GM21619 (cell line): ENCODE measurements around the gene UNC119.
A peak's percentile ranks its signal among the peaks of the same experiment; 100 is the strongest.
"Not testable (repeated sequence)": the region's sequence is repeated elsewhere in the genome, so short reads cannot be mapped to it uniquely, and the experiment has no call there.

Experiments
- ATAC-seq: cut with Tn5 transposase; IDR thresholded peaks from one replicate; pipeline ENCODE4 v1.9.1; 2021; ENCODE audit not compliant: unreplicated experiment

UNC119 gene

GRCh38 chr17:28552176-28552999 is at the start of gene UNC119:
Gene UNC119 (minus strand): TSS chr17:28552624. CDS start chr17:28552557, 67 bp downstream.
- peak; percentile 38 for ATAC-seq

- peak; percentile 34 for ATAC-seq
Measured at GRCh38 chr17:28599311-28600184, 47.1 kb upstream of the UNC119 start.

- ATAC-seq = peak; percentile 78
Measured at GRCh38 chr17:28598799-28599310, 46.4 kb upstream of the UNC119 start, which contains the start of gene SPAG5. Gene SPAG5 (minus strand): TSS chr17:28599025. CDS start chr17:28598946, 79 bp downstream.

- no peak for ATAC-seq
Measured at GRCh38 chr17:28598389-28598788, 46.0 kb upstream of the UNC119 start.

GRCh38 chr17:28597606-28598383 is 45.4 kb upstream of the UNC119 start:
- ATAC-seq = no peak

- no peak for ATAC-seq
Measured at GRCh38 chr17:28592260-28592659, 39.8 kb upstream of the UNC119 start.

GRCh38 chr17:28585851-28586250 is 33.4 kb upstream of the UNC119 start:
- no peak for ATAC-seq

GRCh38 chr17:28584434-28584833 is 32.0 kb upstream of the UNC119 start:
- ATAC-seq = no peak

- ATAC-seq = no peak
Measured at GRCh38 chr17:28582513-28582912, 30.1 kb upstream of the UNC119 start.

GRCh38 chr17:28580959-28581358 is 28.5 kb upstream of the UNC119 start:
- no peak for ATAC-seq

GRCh38 chr17:28579526-28579925 is 27.1 kb upstream of the UNC119 start:
- ATAC-seq = no peak

- no peak for ATAC-seq
Measured at GRCh38 chr17:28578246-28579195, 26.1 kb upstream of the UNC119 start.

- ATAC-seq = no peak
Measured at GRCh38 chr17:28577466-28577824, 25.0 kb upstream of the UNC119 start.

- ATAC-seq = peak; percentile 70
Measured at GRCh38 chr17:28576758-28577465, 24.5 kb upstream of the UNC119 start, which contains the start of gene ALDOC. Gene ALDOC (minus strand): TSS chr17:28576895. CDS start chr17:28575532, 1,363 bp downstream.

- not testable (repeated sequence) for ATAC-seq
Measured at GRCh38 chr17:28576016-28576415, 23.6 kb upstream of the UNC119 start.

GRCh38 chr17:28575126-28575795 is 22.8 kb upstream of the UNC119 start:
- no peak for ATAC-seq

- ATAC-seq = no peak
Measured at GRCh38 chr17:28574526-28574925, 22.1 kb upstream of the UNC119 start.

- ATAC-seq = no peak
Measured at GRCh38 chr17:28573966-28574480, 21.6 kb upstream of the UNC119 start.
